GM19397 (cell line): ENCODE measurements around the gene NEMP1.
"Not testable (repeated sequence)": the region's sequence is repeated elsewhere in the genome, so short reads cannot be mapped to it uniquely, and the experiment has no call there.

Experiments
- ATAC-seq: cut with Tn5 transposase; IDR thresholded peaks from one replicate; pipeline ENCODE4 v1.9.1; 2021; ENCODE audit warnings: mild to moderate bottlenecking, moderate library complexity; ENCODE audit not compliant: unreplicated experiment

NEMP1 gene

GRCh38 chr12:57063991-57064685 lies 14.5 kb downstream of the NEMP1 start:
- ATAC-seq, result no peak

- ATAC-seq, result no peak
Measured at GRCh38 chr12:57058454-57058853, 20.1 kb downstream of the NEMP1 start.

- no peak for ATAC-seq
Measured at GRCh38 chr12:57057067-57057751, 21.4 kb downstream of the NEMP1 start.

- no peak for ATAC-seq
Measured at GRCh38 chr12:57055824-57056223, 22.8 kb downstream of the NEMP1 start.

GRCh38 chr12:57053901-57054300 lies 24.7 kb downstream of the NEMP1 start:
- ATAC-seq, result not testable (repeated sequence)

- ATAC-seq, result not testable (repeated sequence)
Measured at GRCh38 chr12:57053146-57053545, 25.4 kb downstream of the NEMP1 start.

GRCh38 chr12:57051011-57051410 lies 27.6 kb downstream of the NEMP1 start:
- ATAC-seq, result no peak

GRCh38 chr12:57049890-57050289 lies 28.7 kb downstream of the NEMP1 start, which contains the start of gene MYO1A:
TSS of gene MYO1A (minus strand) at chr12:57050129. CDS start at chr12:57048323, 1,806 bp downstream.
- ATAC-seq, result no peak

- ATAC-seq, result no peak
Measured at GRCh38 chr12:57049119-57049446, 29.5 kb downstream of the NEMP1 start.

- ATAC-seq, result no peak
Measured at GRCh38 chr12:57048423-57049118, 30.0 kb downstream of the NEMP1 start.

- no peak for ATAC-seq
Measured at GRCh38 chr12:57047981-57048380, 30.6 kb downstream of the NEMP1 start.

- no peak for ATAC-seq
Measured at GRCh38 chr12:57046947-57047890, 31.4 kb downstream of the NEMP1 start.

- ATAC-seq, result no peak
Measured at GRCh38 chr12:57046086-57046791, 32.4 kb downstream of the NEMP1 start.

- no peak for ATAC-seq
Measured at GRCh38 chr12:57044889-57045288, 33.7 kb downstream of the NEMP1 start.

GRCh38 chr12:57044468-57044867 lies 34.1 kb downstream of the NEMP1 start:
- no peak for ATAC-seq

- no peak for ATAC-seq
Measured at GRCh38 chr12:57042695-57043094, 35.9 kb downstream of the NEMP1 start.

- ATAC-seq, result no peak
Measured at GRCh38 chr12:57040750-57041149, 37.8 kb downstream of the NEMP1 start.

- no peak for ATAC-seq
Measured at GRCh38 chr12:57040211-57040610, 38.4 kb downstream of the NEMP1 start.

- ATAC-seq, result no peak
Measured at GRCh38 chr12:57039016-57039798, 39.4 kb downstream of the NEMP1 start.
